Peyer's patch (tissue), 4 donors: Measurements from ENCODE around the gene SEMA4D. TPM values are rescaled to one million over a fixed set of nuclear protein-coding genes. Genes with fewer than 3 reads are reported as not detected.
A peak's percentile ranks its signal among the peaks of the same experiment; 100 is the strongest.

Experiments
- DNase-seq, 3 donors: peaks; one replicate each; pipeline ENCODE4 v3.0.0-alpha.2; 2017 to 2019
- H3K27ac ChIP-seq, 4 donors: fragments of 200-600 bp; sonication (generic); one replicate each; pipeline ENCODE4 v1.5.1; 2016 to 2019
- H3K27me3 ChIP-seq, 2 donors: fragments of 200-600 bp; sonication (generic); one replicate each; pipeline ENCODE4 v1.5.1; 2019
- H3K36me3 ChIP-seq, 3 donors: fragments of 200-600 bp; sonication (generic); one replicate each; pipeline ENCODE4 v1.5.1; 2016 to 2019
- H3K4me1 ChIP-seq, 4 donors: fragments of 200-600 bp; sonication (generic); one replicate each; pipeline ENCODE4 v1.5.1; 2016 to 2019
- H3K4me3 ChIP-seq, 4 donors: fragments of 200-600 bp; sonication (generic); 1 replicate in 3 of 4; 2 replicates in 1 of 4; pipeline ENCODE4 v1.5.1; 2016 to 2019; ENCODE audit warnings: mild to moderate bottlenecking in 1 of 4
- H3K9me3 ChIP-seq, 4 donors: fragments of 200-600 bp; sonication (generic); one replicate each; pipeline ENCODE4 v1.5.1; 2016 to 2019; ENCODE audit warnings: mild to moderate bottlenecking in 1 of 4
- POLR2A ChIP-seq, 2 donors: fragments of 450-650 bp; IDR thresholded peaks; one replicate each; pipeline ENCODE4 v1.5.1; 2017; ENCODE audit warnings: antibody characterized with exemption in 2 of 2, mild to moderate bottlenecking in 2 of 2, moderate library complexity in 2 of 2
- total RNA-seq, 4 donors: library from RNA; depleted of rRNA; stranded (reverse); fragments of >200 nt; gene quantifications; one replicate each; pipeline ENCODE4 v1.1.0, GENCODE V29; 2016
- TF ChIP-seq, protein P1 (sequence below), 6 experiments: fragments of 450-650 bp in 4 of 6; fragments of 200-600 bp in 2 of 6; sonication (generic) in 1 of 6; IDR thresholded peaks; one replicate each; pipeline ENCODE4 v1.5.1; 2017 to 2019; ENCODE audit warnings: antibody characterized with exemption in 6 of 6, mild to moderate bottlenecking in 3 of 6, moderate library complexity in 1 of 6

The SEMA4D gene
- total RNA-seq, 4 donors from 2014 or later: 24.3 to 124 (median 30.0) TPM

DNA sequence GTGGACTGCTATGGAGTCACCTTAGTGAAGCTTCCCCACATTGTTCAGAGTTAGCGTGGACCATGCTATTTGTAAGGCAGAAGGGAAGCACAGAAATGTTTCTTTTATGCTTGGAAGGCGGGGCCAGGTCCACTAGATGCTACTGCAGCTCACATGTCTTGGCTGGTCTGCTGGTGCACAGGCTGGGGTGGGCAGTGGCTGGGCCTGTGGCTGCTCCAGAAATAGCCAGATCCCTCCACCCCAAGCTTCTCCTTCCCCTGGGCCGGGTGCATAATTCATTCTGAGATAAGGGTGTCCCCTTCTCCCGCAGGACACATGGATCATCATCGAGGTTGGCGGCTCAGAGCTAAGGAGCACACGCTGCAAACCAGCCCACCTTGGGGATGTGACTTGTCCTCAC is 14.5 kb upstream of the SEMA4D start:
- H3K4me3 ChIP-seq: no peak overlapping the region
- peaks cover 0 to 5% (median 0%) of the 10 kb centered on the region in 4 donors for H3K4me1 ChIP-seq
- no peak for DNase-seq
- TF ChIP-seq, protein P1, sequence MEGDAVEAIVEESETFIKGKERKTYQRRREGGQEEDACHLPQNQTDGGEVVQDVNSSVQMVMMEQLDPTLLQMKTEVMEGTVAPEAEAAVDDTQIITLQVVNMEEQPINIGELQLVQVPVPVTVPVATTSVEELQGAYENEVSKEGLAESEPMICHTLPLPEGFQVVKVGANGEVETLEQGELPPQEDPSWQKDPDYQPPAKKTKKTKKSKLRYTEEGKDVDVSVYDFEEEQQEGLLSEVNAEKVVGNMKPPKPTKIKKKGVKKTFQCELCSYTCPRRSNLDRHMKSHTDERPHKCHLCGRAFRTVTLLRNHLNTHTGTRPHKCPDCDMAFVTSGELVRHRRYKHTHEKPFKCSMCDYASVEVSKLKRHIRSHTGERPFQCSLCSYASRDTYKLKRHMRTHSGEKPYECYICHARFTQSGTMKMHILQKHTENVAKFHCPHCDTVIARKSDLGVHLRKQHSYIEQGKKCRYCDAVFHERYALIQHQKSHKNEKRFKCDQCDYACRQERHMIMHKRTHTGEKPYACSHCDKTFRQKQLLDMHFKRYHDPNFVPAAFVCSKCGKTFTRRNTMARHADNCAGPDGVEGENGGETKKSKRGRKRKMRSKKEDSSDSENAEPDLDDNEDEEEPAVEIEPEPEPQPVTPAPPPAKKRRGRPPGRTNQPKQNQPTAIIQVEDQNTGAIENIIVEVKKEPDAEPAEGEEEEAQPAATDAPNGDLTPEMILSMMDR (IDR thresholded peaks at IDR 0.05): no peak
- no peak for TF ChIP-seq POLR2A (IDR thresholded peaks at IDR 0.05)
- no peaks in the 10 kb centered on the region for H3K36me3 ChIP-seq
- no peak overlapping the region for H3K27ac ChIP-seq
- H3K27me3 ChIP-seq: no peaks in the 10 kb centered on the region
- H3K9me3 ChIP-seq: no peaks in the 10 kb centered on the region

DNA sequence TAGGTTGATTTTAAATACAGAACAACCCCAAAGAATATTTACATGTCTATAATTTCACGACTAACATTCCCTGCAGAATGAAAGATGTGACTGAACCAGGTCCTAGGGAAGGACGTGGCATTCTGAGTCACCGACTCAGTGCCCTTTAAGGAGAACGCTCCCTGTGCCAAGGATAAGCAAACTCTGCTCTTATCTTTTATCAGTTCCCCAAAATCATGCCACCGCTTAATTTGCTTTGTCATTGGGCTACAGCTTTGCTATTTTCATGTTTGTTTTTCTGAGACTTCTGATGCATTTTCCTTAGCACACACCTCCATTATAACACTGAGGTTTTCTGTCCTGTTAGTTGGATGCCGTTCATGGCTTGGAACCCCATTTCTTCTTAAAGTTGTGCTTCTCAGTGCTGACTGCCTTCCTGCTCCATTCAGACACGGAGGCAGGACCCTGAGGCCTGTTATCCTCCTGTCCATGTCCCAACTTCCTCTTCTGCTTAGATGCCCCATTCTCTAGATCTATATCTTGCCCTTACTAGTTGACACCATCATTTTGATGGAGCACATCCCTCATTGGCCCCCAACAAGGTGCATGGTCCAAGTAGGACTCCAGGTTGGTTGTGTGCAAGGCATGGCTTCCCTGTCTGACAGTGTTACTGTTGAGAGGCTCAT is 11.2 kb upstream of the SEMA4D start:
- no peak overlapping the region for H3K4me3 ChIP-seq
- no peak for DNase-seq
- peak overlapping the region in 1 of 4 donors; percentile 72 for H3K27ac ChIP-seq
- H3K36me3 ChIP-seq: no peaks in the 10 kb centered on the region
- H3K9me3 ChIP-seq: no peaks in the 10 kb centered on the region
- TF ChIP-seq, protein P1 (IDR thresholded peaks at IDR 0.05): no peak
- no peak for TF ChIP-seq POLR2A (IDR thresholded peaks at IDR 0.05)
- H3K27me3 ChIP-seq: no peaks in the 10 kb centered on the region
- peaks cover 0 to 5% (median 2%) of the 10 kb centered on the region in 4 donors for H3K4me1 ChIP-seq

DNA sequence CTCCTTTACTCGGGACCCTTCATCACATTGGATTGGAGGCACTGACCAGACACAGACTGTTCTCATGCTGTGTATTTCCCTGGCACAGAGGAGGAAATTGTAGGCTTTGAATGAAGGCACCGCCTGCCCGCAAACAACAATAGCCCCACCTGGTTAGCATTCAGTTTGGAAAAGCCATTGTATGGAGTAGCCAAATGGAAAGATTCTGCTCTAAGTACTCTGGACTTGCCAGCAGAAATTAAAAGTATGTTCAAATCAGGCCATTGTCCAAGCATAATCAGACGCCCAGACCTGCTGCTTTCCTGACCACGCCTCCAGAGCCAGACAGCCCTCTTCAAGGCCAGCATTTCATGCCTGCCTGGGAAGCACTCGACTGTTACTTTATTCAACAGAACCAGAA is 8.0 kb upstream of the SEMA4D start:
- no peaks in the 10 kb centered on the region for H3K36me3 ChIP-seq
- no peak overlapping the region for H3K4me3 ChIP-seq
- peaks cover 0 to 5% (median 2%) of the 10 kb centered on the region in 4 donors for H3K4me1 ChIP-seq
- DNase-seq: no peak
- TF ChIP-seq POLR2A (IDR thresholded peaks at IDR 0.05): no peak
- TF ChIP-seq, protein P1 (IDR thresholded peaks at IDR 0.05): no peak
- no peaks in the 10 kb centered on the region for H3K9me3 ChIP-seq
- H3K27me3 ChIP-seq: no peaks in the 10 kb centered on the region
- no peak overlapping the region for H3K27ac ChIP-seq

DNA sequence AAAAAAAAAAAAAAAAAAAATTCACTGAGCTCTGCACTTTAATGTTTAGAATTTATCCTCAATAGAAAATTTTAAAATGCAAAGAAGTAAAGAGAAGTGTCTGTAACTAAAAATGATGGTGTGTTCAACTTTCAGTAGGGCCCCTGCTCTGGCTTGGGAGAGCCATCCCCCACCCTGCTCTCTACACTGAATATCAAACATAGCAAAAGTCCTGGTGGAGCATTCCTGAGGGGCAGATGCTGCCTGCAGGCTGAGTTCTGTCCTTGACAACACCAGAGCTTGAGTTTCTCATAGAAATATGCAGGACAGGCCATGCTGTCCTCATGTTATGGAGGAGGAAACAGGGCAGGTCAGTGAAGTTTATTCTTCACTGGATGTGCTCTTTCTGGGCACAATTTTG is 7.1 kb upstream of the SEMA4D start:
- Histone ChIP-seq H3K27me3 (no peaks in the 10 kb centered on the region), H3K4me3 (no peak overlapping the region), H3K9me3 (no peaks in the 10 kb centered on the region), H3K27ac (no peak overlapping the region), H3K36me3 (no peaks in the 10 kb centered on the region), H3K4me1 (peaks cover 0 to 5% (median 2%) of the 10 kb centered on the region in 4 donors)
- TF ChIP-seq, protein P1 (IDR thresholded peaks at IDR 0.05): no peak
- TF ChIP-seq POLR2A (IDR thresholded peaks at IDR 0.05): no peak
- DNase-seq: no peak

DNA sequence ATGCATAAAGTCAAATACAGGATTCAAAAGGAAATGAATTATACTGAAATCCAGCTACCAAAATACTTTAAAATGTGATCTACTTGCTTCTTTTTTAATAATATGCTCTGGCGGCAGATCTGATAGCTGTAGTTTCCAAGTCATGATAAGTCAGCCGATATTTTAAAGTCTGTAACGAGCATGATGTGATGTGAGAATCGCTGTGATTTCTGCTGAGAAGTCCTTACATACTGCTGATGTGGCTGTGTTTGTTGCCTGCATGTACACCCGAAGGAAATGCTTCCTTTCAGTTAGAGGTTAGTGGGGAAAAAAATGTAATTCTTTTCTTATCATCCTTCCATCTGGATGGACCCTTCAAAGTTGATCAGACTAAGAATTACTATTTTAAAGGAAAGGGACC is 4.8 kb upstream of the SEMA4D start:
- Histone ChIP-seq H3K27me3 (no peaks in the 10 kb centered on the region), H3K36me3 (no peaks in the 10 kb centered on the region), H3K4me1 (peaks cover 0 to 14% (median 13%) of the 10 kb centered on the region in 4 donors), H3K4me3 (no peak overlapping the region), H3K27ac (peak overlapping the region in 1 of 4 donors; percentile 59), H3K9me3 (no peaks in the 10 kb centered on the region)
- no peak for TF ChIP-seq POLR2A (IDR thresholded peaks at IDR 0.05)
- TF ChIP-seq, protein P1 (IDR thresholded peaks at IDR 0.05): no peak
- DNase-seq: no peak
